ENCODE data around the gene NDUFS6.

The NDUFS6 gene

GRCh38 chr5:1820926-1821325 lies 19.7 kb downstream of the NDUFS6 start:
- no peak for TF ChIP-seq CTCF (conservative IDR thresholded peaks at IDR 0.05; ENCODE audit: low read depth)
- CTCF ChIA-PET = interaction anchor here (0.6 kb wide), 1 partner anchor 371 kb away, joined by 4 read pairs; no protein-coding TSS in a partner anchor
- POLR2A ChIA-PET (ENCODE audit: low non-redundant PET) = no interaction called here
- no peak for DNase-seq (ENCODE audit: low spot score)
- H3K27ac ChIP-seq = no peak overlapping the region

- no peak for DNase-seq (ENCODE audit: low spot score)
- no peak overlapping the region for H3K27ac ChIP-seq
- POLR2A ChIA-PET (ENCODE audit: low non-redundant PET) = no interaction called here
- CTCF ChIA-PET = interaction anchor here (0.7 kb wide), 1 partner anchor 143 kb away, joined by 6 read pairs; no protein-coding TSS in a partner anchor
- TF ChIP-seq CTCF (conservative IDR thresholded peaks at IDR 0.05; ENCODE audit: low read depth) = no peak
These were observed 20.7 kb downstream of the NDUFS6 start for GRCh38 chr5:1821862-1822261.

- no peak overlapping the region for H3K27ac ChIP-seq
These were observed 22.3 kb downstream of the NDUFS6 start for GRCh38 chr5:1823381-1824034.

DNA sequence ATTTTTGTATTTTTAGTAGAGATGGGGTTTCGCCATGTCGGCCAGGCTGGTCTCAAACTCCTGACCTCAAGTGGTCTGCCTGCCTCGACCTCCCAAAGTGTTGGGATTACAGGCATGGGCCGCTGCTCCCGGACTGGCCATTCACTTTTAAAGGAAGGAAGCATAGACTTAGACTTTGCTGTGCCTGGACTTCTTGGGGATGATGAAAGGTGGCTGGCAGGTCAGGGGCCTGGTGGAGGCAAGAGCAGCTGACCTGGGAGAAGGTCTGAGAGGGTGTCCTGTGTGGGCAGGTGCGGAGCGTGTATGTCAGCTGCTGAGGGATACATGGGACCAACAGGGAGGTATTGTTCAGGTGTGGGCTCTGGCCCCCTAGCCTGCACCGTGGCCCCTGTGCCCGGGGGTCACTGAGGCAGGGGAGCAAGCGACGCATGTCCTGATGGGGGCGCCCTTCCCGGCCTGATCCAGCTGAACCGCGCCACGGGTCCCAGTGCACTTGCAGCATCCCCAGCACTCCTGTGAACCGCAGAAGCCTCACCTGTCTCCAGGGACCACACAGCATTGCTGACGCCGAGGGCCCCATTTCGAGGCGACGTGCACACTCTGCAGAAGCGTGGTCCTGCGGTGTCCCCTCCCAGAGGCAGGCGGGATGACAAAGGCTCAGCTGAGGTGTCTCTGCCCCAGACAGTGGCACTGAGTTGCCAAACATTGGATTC lies 23.1 kb downstream of the NDUFS6 start:
- POLR2A ChIA-PET (ENCODE audit: low non-redundant PET) = no interaction called here
- no peak for TF ChIP-seq CTCF (conservative IDR thresholded peaks at IDR 0.05; ENCODE audit: low read depth)
- no peak for DNase-seq (ENCODE audit: low spot score)
- CTCF ChIA-PET = interaction anchor here (0.6 kb wide), 1 partner anchor 463 kb away, joined by 5 read pairs; no protein-coding TSS in a partner anchor
- H3K27ac ChIP-seq = no peak overlapping the region

More at GRCh38 chr5:1823381-1824034, 22.3 kb downstream of the NDUFS6 start:
- TF ChIP-seq CTCF (conservative IDR thresholded peaks at IDR 0.05; ENCODE audit: low read depth) = no peak
- no peak for DNase-seq (ENCODE audit: low spot score)
- ChIA-PET POLR2A (ENCODE audit: low non-redundant PET) (no interaction called here), CTCF (interaction anchor here (0.6 kb wide), 1 partner anchor 464 kb away, joined by 5 read pairs; no protein-coding TSS in a partner anchor)

DNA sequence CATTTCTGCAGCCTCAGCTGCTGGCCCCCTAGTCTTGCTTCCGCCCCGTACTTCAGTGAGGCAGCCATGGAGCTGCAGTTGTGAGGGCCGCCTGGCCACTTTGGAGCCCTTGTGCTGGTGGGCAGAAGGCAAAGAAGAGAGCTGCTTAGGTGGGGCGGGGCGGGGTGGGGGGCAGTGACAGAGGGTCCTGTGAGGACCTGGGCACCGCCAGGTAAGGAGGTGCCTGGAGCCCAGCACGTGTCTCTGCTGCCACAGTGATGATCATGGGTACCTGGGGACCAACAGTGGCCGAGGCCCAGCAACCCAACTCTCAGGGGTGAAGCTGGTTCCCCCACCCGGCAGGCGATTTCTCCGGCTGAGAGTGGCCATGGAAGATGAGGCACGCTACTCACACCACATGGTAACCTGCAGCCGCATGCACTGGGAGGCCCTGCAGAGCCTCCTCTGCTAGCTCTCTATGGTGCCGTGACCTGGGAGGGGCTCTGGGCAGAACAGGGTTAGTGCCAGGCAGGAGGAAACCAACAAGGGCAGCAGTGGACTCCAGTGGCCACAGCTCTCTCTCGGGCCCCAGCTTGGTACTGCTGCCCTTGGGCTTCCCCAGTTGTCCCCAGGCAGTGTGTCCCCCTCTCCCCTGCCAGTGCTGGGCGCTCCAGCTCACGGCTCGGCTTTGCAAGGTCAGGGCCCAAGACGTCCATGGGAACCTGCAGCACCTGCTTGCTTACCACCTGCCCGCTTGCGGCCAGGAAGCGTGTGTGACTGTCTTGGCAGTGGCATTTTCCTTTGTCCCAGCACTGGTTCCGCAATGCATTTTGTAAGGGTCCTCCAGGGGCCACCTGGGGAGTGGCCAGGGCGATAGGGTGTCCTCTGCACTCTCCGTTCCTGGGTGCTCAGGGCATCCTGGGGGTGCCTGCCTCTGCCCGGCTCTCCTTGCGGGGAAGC lies 24.0 kb downstream of the NDUFS6 start:
- TF ChIP-seq CTCF (conservative IDR thresholded peaks at IDR 0.05; ENCODE audit: low read depth) = no peak
- CTCF ChIA-PET = interaction anchor here (0.7 kb wide), 1 partner anchor 15 kb away, joined by 5 read pairs; no protein-coding TSS in a partner anchor
- no peak for DNase-seq (ENCODE audit: low spot score)
- no peak overlapping the region for H3K27ac ChIP-seq
- POLR2A ChIA-PET (ENCODE audit: low non-redundant PET) = no interaction called here
